Mucosa of stomach (tissue), 1 donor: ENCODE data around the gene RAD51B.
A peak's percentile ranks its signal among the peaks of the same experiment; 100 is the strongest.

ENCODE experiments used
- H3K27me3 ChIP-seq: one replicate; pipeline ENCODE4 v1.7.0; 2013; ENCODE audit warnings: mild to moderate bottlenecking, low read length; ENCODE audit not compliant: control insufficient read depth, insufficient read depth
- H3K36me3 ChIP-seq: one replicate; pipeline ENCODE4 v1.7.0; 2013; ENCODE audit warnings: low read length; ENCODE audit not compliant: control insufficient read depth, insufficient read depth
- H3K4me1 ChIP-seq: one replicate; pipeline ENCODE4 v1.7.0; 2013; ENCODE audit warnings: mild to moderate bottlenecking, low read length; ENCODE audit not compliant: control insufficient read depth, insufficient read depth
- H3K4me3 ChIP-seq: one replicate; pipeline ENCODE4 v1.7.0; 2013; ENCODE audit warnings: low read length
- H3K9ac ChIP-seq: one replicate; pipeline ENCODE4 v1.7.0; 2013; ENCODE audit warnings: mild to moderate bottlenecking, low read length, moderate library complexity
- H3K9me3 ChIP-seq: one replicate; pipeline ENCODE4 v1.7.0; 2013; ENCODE audit warnings: mild to moderate bottlenecking, low read length, moderate library complexity; ENCODE audit not compliant: control insufficient read depth
- donor health status: Pancreatic carcinoma.

The RAD51B gene

GRCh38 chr14:68547305-68548193 lies 728.0 kb downstream of the RAD51B start:
- no peaks in the 10 kb centered on the region for H3K36me3 ChIP-seq
- H3K9ac ChIP-seq, result peak overlapping the region; percentile 67
- peaks cover 63% of the 10 kb centered on the region for H3K4me1 ChIP-seq
- H3K27me3 ChIP-seq, result no peaks in the 10 kb centered on the region
- H3K9me3 ChIP-seq, result no peaks in the 10 kb centered on the region
- no peak overlapping the region for H3K4me3 ChIP-seq

- Histone ChIP-seq H3K36me3 (no peaks in the 10 kb centered on the region), H3K9me3 (no peaks in the 10 kb centered on the region), H3K4me1 (peaks cover 68% of the 10 kb centered on the region), H3K27me3 (no peaks in the 10 kb centered on the region), H3K9ac (peak overlapping the region; percentile 67), H3K4me3 (no peak overlapping the region)
Measured at GRCh38 chr14:68548194-68549076, 728.9 kb downstream of the RAD51B start.

GRCh38 chr14:68550338-68550715 lies 730.7 kb downstream of the RAD51B start:
- no peak overlapping the region for H3K9ac ChIP-seq
- H3K36me3 ChIP-seq, result no peaks in the 10 kb centered on the region
- H3K27me3 ChIP-seq, result no peaks in the 10 kb centered on the region
- peaks cover 53% of the 10 kb centered on the region for H3K4me1 ChIP-seq
- H3K4me3 ChIP-seq, result no peak overlapping the region
- no peaks in the 10 kb centered on the region for H3K9me3 ChIP-seq

GRCh38 chr14:68551045-68551683 lies 731.6 kb downstream of the RAD51B start:
- peaks cover 48% of the 10 kb centered on the region for H3K4me1 ChIP-seq
- H3K36me3 ChIP-seq, result no peaks in the 10 kb centered on the region
- H3K27me3 ChIP-seq, result no peaks in the 10 kb centered on the region
- H3K9me3 ChIP-seq, result no peaks in the 10 kb centered on the region
- no peak overlapping the region for H3K9ac ChIP-seq
- no peak overlapping the region for H3K4me3 ChIP-seq

- H3K4me1 ChIP-seq, result peaks cover 39% of the 10 kb centered on the region
- H3K9ac ChIP-seq, result no peak overlapping the region
Measured at GRCh38 chr14:68552075-68552474, 732.5 kb downstream of the RAD51B start.

GRCh38 chr14:68552602-68553001 lies 733.0 kb downstream of the RAD51B start:
- Histone ChIP-seq H3K36me3 (no peaks in the 10 kb centered on the region), H3K9ac (no peak overlapping the region), H3K4me1 (peaks cover 34% of the 10 kb centered on the region), H3K27me3 (no peaks in the 10 kb centered on the region), H3K4me3 (no peak overlapping the region), H3K9me3 (no peaks in the 10 kb centered on the region)

More at GRCh38 chr14:68552075-68552474, 732.5 kb downstream of the RAD51B start:
- Histone ChIP-seq H3K27me3 (no peaks in the 10 kb centered on the region), H3K4me3 (no peak overlapping the region), H3K9me3 (no peaks in the 10 kb centered on the region), H3K36me3 (no peaks in the 10 kb centered on the region)

GRCh38 chr14:68553311-68553710 lies 733.7 kb downstream of the RAD51B start:
- no peaks in the 10 kb centered on the region for H3K36me3 ChIP-seq
- H3K9me3 ChIP-seq, result no peaks in the 10 kb centered on the region
- no peaks in the 10 kb centered on the region for H3K27me3 ChIP-seq
- peaks cover 27% of the 10 kb centered on the region for H3K4me1 ChIP-seq
- no peak overlapping the region for H3K4me3 ChIP-seq
- no peak overlapping the region for H3K9ac ChIP-seq

- Histone ChIP-seq H3K9ac (no peak overlapping the region), H3K9me3 (no peaks in the 10 kb centered on the region), H3K4me3 (no peak overlapping the region), H3K27me3 (no peaks in the 10 kb centered on the region), H3K36me3 (no peaks in the 10 kb centered on the region), H3K4me1 (peaks cover 19% of the 10 kb centered on the region)
Measured at GRCh38 chr14:68554231-68554630, 734.7 kb downstream of the RAD51B start.

GRCh38 chr14:68556253-68556652 lies 736.7 kb downstream of the RAD51B start:
- H3K4me1 ChIP-seq, result peaks cover 5% of the 10 kb centered on the region

GRCh38 chr14:68557648-68558047 lies 738.1 kb downstream of the RAD51B start:
- Histone ChIP-seq H3K36me3 (no peaks in the 10 kb centered on the region), H3K9me3 (no peaks in the 10 kb centered on the region), H3K4me1 (peaks cover 5% of the 10 kb centered on the region), H3K9ac (no peak overlapping the region), H3K27me3 (no peaks in the 10 kb centered on the region), H3K4me3 (no peak overlapping the region)

More at GRCh38 chr14:68556253-68556652, 736.7 kb downstream of the RAD51B start:
- H3K27me3 ChIP-seq, result no peaks in the 10 kb centered on the region
- H3K4me3 ChIP-seq, result no peak overlapping the region
- no peak overlapping the region for H3K9ac ChIP-seq
- H3K9me3 ChIP-seq, result no peaks in the 10 kb centered on the region
- H3K36me3 ChIP-seq, result no peaks in the 10 kb centered on the region

GRCh38 chr14:68558096-68558495 lies 738.5 kb downstream of the RAD51B start:
- Histone ChIP-seq H3K36me3 (no peaks in the 10 kb centered on the region), H3K27me3 (no peaks in the 10 kb centered on the region), H3K9me3 (no peaks in the 10 kb centered on the region), H3K4me1 (peaks cover 7% of the 10 kb centered on the region), H3K4me3 (no peak overlapping the region), H3K9ac (no peak overlapping the region)
